Measurements from ENCODE around the gene BEND6. TPM values are rescaled to one million over a fixed set of nuclear protein-coding genes. Genes with fewer than 3 reads are reported as not detected.

The BEND6 gene
- total and polyA plus RNA-seq, 2 of the 13 experiments (the other 11 are each of a cell fraction or from before 2014, with no cell fraction given), result 0.20 to 0.21 TPM

DNA sequence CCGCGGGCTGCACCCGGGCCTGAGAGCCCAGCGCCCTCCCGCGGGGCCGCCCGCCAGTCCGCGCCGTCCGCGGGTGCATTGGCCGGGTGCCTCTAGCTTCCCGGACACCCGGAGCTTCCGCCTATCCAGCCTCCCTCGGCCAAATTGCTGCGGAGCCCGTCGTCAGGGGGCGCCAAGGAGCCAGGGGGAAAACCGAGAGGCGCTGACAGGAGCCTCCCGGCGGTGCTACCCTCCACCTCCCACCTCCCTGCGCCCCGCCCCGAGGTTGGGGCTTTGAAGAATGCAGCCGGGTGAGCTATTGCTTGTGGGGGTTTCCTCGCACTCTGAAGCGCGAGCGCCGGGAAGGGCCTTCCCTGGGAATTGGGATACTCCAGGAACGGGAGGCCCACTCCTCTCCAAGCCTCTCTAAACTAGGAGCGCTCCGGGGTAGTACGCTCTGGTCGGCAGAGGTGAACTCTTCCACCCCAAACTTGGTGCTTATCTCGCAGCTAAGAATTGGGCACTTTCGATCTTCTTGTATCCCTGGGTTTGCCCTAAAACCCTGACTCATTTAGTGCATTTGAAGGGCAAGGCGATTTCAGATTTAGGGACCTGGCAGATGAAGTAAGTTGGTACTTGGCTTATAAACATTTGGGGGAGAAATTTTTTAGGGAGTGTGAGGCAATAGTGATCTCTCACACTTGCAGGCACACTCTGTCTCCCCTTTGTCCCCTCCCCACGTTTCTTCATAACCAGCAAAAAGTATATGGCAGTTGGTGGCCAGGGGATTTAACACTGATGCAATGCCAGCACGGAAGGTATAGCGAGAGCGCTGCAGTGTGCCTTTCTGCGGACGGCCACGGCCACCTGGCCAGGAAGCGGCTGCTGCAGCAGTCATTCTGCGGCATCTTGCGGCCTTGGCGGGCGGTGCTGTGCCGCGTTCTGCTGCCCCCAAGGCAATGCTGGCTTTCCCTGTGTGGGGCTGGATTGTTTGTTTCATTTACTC, 556 bp downstream of the BEND6 start (continued):
- TF ChIP-seq SPEN (CRISPR knock-in tag; IDR thresholded peaks at IDR 0.05; ENCODE audit: low read depth) (no peak), HOXA5 (CRISPR knock-in tag; IDR thresholded peaks at IDR 0.05) (peak; percentile 76; the same call in 1 of the 2 replicates), PCBP1 (IDR thresholded peaks at IDR 0.05; ENCODE audit: borderline replicate concordance, low read depth, low read length) (no peak), MXI1 (IDR thresholded peaks at IDR 0.05; ENCODE audit: borderline replicate concordance, low read depth, low read length) (peak; percentile 65; the same call in 1 of the 3 replicates), CTCF (CRISPR knock-in tag; IDR thresholded peaks at IDR 0.05) (peak; percentile 93), KDM5A (IDR thresholded peaks at IDR 0.05; ENCODE audit: borderline replicate concordance, low read length) (no peak), STAT6 (CRISPR knock-in tag; IDR thresholded peaks at IDR 0.05; ENCODE audit: borderline replicate concordance) (no peak), ZNF567 (CRISPR knock-in tag; IDR thresholded peaks at IDR 0.05; ENCODE audit: borderline replicate concordance) (0 out of 2 replicates have a peak, but pooled peaks have one; percentile 30), ZNF776 (CRISPR knock-in tag; IDR thresholded peaks at IDR 0.05) (no peak), CBFB (CRISPR knock-in tag; IDR thresholded peaks at IDR 0.05) (0 out of 2 replicates have a peak, but pooled peaks have one; percentile 31), ZFP36L1 (CRISPR knock-in tag; IDR thresholded peaks at IDR 0.05) (no peak), CHD2 (IDR thresholded peaks at IDR 0.05; ENCODE audit: low read depth, low read length) (no peak), ZNF839 (CRISPR knock-in tag; IDR thresholded peaks at IDR 0.05; ENCODE audit: borderline replicate concordance) (no peak), BHLHE40 (IDR thresholded peaks at IDR 0.05; ENCODE audit: low read length) (0 out of 2 replicates have a peak, but pooled peaks have one; percentile 7), ZNF775 (CRISPR knock-in tag; IDR thresholded peaks at IDR 0.05; ENCODE audit: borderline replicate concordance) (no peak), ZNF496 (CRISPR knock-in tag; IDR thresholded peaks at IDR 0.05; ENCODE audit: insufficient replicate concordance) (no peak), AGO2 (optimal IDR thresholded peaks at IDR 0.05; ENCODE audit: low read depth, low read length) (no peak), MEF2D (CRISPR knock-in tag; IDR thresholded peaks at IDR 0.05) (0 out of 2 replicates have a peak, but pooled peaks have one; percentile 22), CBX1 (IDR thresholded peaks at IDR 0.05; ENCODE audit: low read depth) (peak; percentile 75), HDAC2 (CRISPR knock-in tag; IDR thresholded peaks at IDR 0.05) (peak; percentile 84)
- TF ChIP-seq, protein P1, sequence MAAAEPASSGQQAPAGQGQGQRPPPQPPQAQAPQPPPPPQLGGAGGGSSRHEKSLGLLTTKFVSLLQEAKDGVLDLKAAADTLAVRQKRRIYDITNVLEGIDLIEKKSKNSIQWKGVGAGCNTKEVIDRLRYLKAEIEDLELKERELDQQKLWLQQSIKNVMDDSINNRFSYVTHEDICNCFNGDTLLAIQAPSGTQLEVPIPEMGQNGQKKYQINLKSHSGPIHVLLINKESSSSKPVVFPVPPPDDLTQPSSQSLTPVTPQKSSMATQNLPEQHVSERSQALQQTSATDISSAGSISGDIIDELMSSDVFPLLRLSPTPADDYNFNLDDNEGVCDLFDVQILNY (CRISPR knock-in tag; conservative IDR thresholded peaks at IDR 0.05), result no peak
- TF ChIP-seq, protein P2, sequence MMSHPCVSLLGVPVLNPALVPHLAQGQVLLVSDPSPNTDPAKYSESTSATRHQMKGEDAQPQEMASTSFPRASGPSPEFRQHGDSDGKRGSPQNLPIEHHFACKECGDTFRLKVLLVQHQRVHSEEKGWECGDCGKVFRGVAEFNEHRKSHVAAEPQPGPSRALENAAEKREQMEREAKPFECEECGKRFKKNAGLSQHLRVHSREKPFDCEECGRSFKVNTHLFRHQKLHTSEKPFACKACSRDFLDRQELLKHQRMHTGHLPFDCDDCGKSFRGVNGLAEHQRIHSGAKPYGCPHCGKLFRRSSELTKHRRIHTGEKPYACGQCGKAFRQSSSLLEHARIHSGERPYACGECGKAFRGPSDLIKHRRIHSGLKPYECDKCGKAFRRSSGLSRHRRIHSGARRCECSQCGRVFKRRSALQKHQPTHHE (CRISPR knock-in tag; IDR thresholded peaks at IDR 0.05; ENCODE audit: borderline replicate concordance), result no peak; the same call in 1 of the 2 replicates
